Kidney (tissue), 14 donors: ENCODE measurements around the gene SYNPO2. TPM values are rescaled to one million over a fixed set of nuclear protein-coding genes. Genes with fewer than 3 reads are reported as not detected.
A peak's percentile ranks its signal among the peaks of the same experiment; 100 is the strongest.

ENCODE experiments used
- DNase-seq, 5 donors: peaks; one replicate each; pipeline ENCODE4 v3.0.0-alpha.2; 2013 to 2020
- FAIRE-seq: peaks from 2 replicates; lab custom pipeline; 2012; peaks lifted over from hg19 to GRCh38; lab: Jason Lieb, UNC
- H3K27ac ChIP-seq, 2 donors: one replicate each; pipeline ENCODE4 v1.7.0; 2013; ENCODE audit warnings: low read depth in 2 of 2, low read length in 2 of 2, inconsistent platforms in 1 of 2
- H3K27me3 ChIP-seq: one replicate; pipeline ENCODE4 v1.7.1; 2013; ENCODE audit warnings: low read length, inconsistent platforms; ENCODE audit not compliant: control insufficient read depth, insufficient read depth
- H3K36me3 ChIP-seq, 3 donors: one replicate each; pipeline versions ENCODE4 v1.7.0 to v1.7.1; 2013; ENCODE audit warnings: low read length in 3 of 3, control low read depth in 1 of 3, inconsistent platforms in 1 of 3; ENCODE audit not compliant: insufficient read depth in 3 of 3, control insufficient read depth in 2 of 3
- H3K4me1 ChIP-seq, 3 donors: one replicate each; pipeline versions ENCODE4 v1.7.0 to v1.7.1; 2013; ENCODE audit warnings: low read length in 3 of 3, inconsistent platforms in 1 of 3, low read depth in 1 of 3; ENCODE audit not compliant: control insufficient read depth in 2 of 3, insufficient read depth in 2 of 3
- H3K4me3 ChIP-seq, 3 donors: one replicate each; pipeline versions ENCODE4 v1.7.0 to v1.8.1; 2013; ENCODE audit warnings: low read length in 3 of 3, control low read depth in 1 of 3, inconsistent platforms in 1 of 3
- H3K9ac ChIP-seq, 3 donors: one replicate each; pipeline versions ENCODE4 v1.7.0 to v1.7.1; 2013; ENCODE audit warnings: low read length in 3 of 3, control low read depth in 1 of 3, inconsistent platforms in 1 of 3
- H3K9me3 ChIP-seq, 3 donors: one replicate each; pipeline versions ENCODE4 v1.7.0 to v1.7.1; 2013; ENCODE audit warnings: low read length in 3 of 3, control low read depth in 1 of 3, inconsistent platforms in 1 of 3; ENCODE audit not compliant: control insufficient read depth in 2 of 3, insufficient read depth in 1 of 3
- intact Hi-C: fragments of 100-400 bp; cut with DNase I; formaldehyde crosslinking; loops from one replicate; pipeline ENCODE4 v1.11.1; 2022
- polyA plus RNA-seq: library from polyadenylated mRNA; stranded (reverse); fragments of 350-450 nt; fragmentation: Illumina TruSeq; extraction: RNeasy Lipid Tissue Mini Kit (QIAGEN cat#74804); gene quantifications from one replicate; pipeline ENCODE4 v1.2.3, GENCODE V29; 2014; ENCODE audit warnings: low read depth, low replicate concordance; ENCODE audit not compliant: insufficient read depth
- total RNA-seq: library from RNA; stranded (reverse); fragmentation: NEBNext Ultra II Directional; extraction: Animal tissue kit (Norgen Biotek cat#: 25700); gene quantifications from one replicate; pipeline ENCODE4 v1.2.1, GENCODE V29; 2021
- TF ChIP-seq, protein P1 (sequence below): IDR thresholded peaks from 3 replicates; pipeline ENCODE4 v1.5.1; 2012; ENCODE audit warnings: mild to moderate bottlenecking, moderate library complexity, borderline replicate concordance; ENCODE audit not compliant: insufficient read depth; ENCODE audit errors: extremely low read depth
- donor health status: control.
- donor health status: control.
- donor health status: control.
- donor health status: control.
- donor health status: control.
- donor health status: DM: yes; HTN: yes; CAD: no.
- donor health status: Normal renal cell carcinoma (clear cell type).

Gene SYNPO2
- total and polyA plus RNA-seq, 2 donors from 2014 or later, result 7.5 to 56.5 TPM

DNA sequence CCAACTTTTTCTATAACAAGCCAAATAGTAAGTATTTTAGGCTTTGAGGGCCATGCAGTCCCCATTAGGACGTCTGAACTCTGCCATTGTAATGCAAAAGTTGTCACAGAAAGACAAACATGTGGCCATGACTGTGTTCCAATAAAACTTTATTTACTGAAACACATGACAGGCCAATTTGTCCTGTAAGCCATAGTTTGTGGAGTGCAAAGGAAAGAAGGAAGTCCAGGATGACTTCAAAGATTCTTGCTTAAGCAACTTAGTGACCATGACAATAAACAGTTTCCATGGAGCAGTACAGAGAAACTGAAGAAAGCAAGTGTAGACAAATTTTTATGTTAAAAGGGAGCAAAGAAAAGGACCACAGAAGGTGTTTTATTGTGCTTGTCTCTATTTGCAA lies 212.0 kb downstream of the SYNPO2 start:
- H3K4me3 ChIP-seq, result no peak overlapping the region
- H3K27me3 ChIP-seq, result no peaks in the 10 kb centered on the region
- no peaks in the 10 kb centered on the region for H3K36me3 ChIP-seq
- no peaks in the 10 kb centered on the region for H3K4me1 ChIP-seq
- intact Hi-C loops, result no loop called here
- no peak overlapping the region for H3K9ac ChIP-seq
- DNase-seq (no peak), FAIRE-seq (no peak)
- H3K27ac ChIP-seq, result no peak overlapping the region
- TF ChIP-seq, protein P1, sequence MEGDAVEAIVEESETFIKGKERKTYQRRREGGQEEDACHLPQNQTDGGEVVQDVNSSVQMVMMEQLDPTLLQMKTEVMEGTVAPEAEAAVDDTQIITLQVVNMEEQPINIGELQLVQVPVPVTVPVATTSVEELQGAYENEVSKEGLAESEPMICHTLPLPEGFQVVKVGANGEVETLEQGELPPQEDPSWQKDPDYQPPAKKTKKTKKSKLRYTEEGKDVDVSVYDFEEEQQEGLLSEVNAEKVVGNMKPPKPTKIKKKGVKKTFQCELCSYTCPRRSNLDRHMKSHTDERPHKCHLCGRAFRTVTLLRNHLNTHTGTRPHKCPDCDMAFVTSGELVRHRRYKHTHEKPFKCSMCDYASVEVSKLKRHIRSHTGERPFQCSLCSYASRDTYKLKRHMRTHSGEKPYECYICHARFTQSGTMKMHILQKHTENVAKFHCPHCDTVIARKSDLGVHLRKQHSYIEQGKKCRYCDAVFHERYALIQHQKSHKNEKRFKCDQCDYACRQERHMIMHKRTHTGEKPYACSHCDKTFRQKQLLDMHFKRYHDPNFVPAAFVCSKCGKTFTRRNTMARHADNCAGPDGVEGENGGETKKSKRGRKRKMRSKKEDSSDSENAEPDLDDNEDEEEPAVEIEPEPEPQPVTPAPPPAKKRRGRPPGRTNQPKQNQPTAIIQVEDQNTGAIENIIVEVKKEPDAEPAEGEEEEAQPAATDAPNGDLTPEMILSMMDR, result no peak
- no peaks in the 10 kb centered on the region for H3K9me3 ChIP-seq

DNA sequence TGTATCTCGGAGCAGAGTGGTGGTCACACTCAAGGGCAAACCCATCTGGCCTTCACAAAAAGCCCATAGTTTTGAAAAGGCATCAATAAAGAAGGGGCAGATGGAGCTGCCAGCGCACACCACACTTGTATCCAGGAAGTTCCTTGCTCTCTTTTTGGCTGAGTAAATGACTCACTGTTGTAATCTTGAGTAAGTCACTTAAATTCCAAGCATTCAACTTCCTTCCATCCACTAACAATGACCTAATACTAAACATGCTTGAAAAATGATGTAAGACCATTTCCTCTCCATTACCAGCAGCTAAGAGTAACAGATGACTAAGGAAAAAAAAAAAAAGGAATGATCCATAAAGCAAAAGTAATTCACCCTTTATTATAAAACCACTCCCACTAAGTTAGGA lies 214.6 kb downstream of the SYNPO2 start:
- intact Hi-C loops, result no loop called here
- no peak overlapping the region for H3K27ac ChIP-seq
- no peaks in the 10 kb centered on the region for H3K36me3 ChIP-seq
- TF ChIP-seq, protein P1, result no peak
- DNase-seq (no peak), FAIRE-seq (peak; percentile 85)
- H3K27me3 ChIP-seq, result no peaks in the 10 kb centered on the region
- H3K4me1 ChIP-seq, result peaks cover 0 to 4% (median 0%) of the 10 kb centered on the region in 3 donors
- no peak overlapping the region for H3K4me3 ChIP-seq
- no peaks in the 10 kb centered on the region for H3K9me3 ChIP-seq
- H3K9ac ChIP-seq, result no peak overlapping the region

DNA sequence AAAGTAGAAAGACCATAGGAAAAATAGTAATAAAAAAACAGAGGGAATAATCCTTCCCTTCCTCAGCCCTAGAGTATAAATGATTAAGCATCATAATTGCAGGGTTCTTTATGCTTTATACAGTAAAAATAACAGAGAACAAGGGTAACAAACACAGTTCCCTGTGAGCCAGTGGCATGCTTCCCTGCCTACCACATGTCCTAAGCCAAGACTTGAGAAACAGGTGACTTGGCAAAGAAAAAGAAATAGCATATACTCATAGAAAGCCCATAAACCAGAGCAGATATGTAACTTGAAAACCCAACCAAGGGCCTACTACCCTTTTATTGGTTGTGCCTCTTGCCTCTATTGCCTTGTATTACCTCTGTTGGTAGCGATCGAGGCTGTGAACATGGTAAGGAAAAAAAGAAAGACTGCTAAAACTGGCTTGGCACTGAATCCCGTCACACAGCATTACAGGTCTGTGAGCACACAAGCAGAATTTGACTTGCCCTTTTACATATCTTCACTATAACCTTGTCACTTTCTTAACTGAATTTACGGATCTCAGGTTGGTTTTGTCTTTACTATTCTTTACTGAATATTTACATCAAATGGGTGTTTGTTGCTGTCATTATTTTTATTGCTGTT lies 216.1 kb downstream of the SYNPO2 start:
- intact Hi-C loops, result no loop called here
- FAIRE-seq, result no peak
- H3K9ac ChIP-seq, result no peak overlapping the region

More for the DNA sequence above, 216.1 kb downstream of the SYNPO2 start:
- Histone ChIP-seq H3K36me3 (no peaks in the 10 kb centered on the region), H3K27ac (no peak overlapping the region), H3K9me3 (no peaks in the 10 kb centered on the region), H3K4me1 (peaks cover 0 to 4% (median 0%) of the 10 kb centered on the region in 3 donors), H3K27me3 (no peaks in the 10 kb centered on the region), H3K4me3 (no peak overlapping the region)
- TF ChIP-seq, protein P1, result no peak
- DNase-seq, result no peak
